M059J (cell line): ENCODE results near the gene TLCD3B. TPM values are rescaled to one million over a fixed set of nuclear protein-coding genes. Genes with fewer than 3 reads are reported as not detected.
A peak's percentile ranks its signal among the peaks of the same experiment; 100 is the strongest.
"Not testable (repeated sequence)": the region's sequence is repeated elsewhere in the genome, so short reads cannot be mapped to it uniquely, and the experiment has no call there.

Experiments
- DNase-seq: peaks from one replicate; pipeline ENCODE4 v3.0.0-alpha.2; 2012; ENCODE audit warnings: low read depth
- total RNA-seq: library from RNA; depleted of rRNA; stranded (reverse); fragments of >200 nt; shearing (Covaris generic); gene quantifications from 2 replicates; pipeline ENCODE4 v1.2.3, GENCODE V29; 2014

Gene TLCD3B
- total RNA-seq, 1 experiment from 2014 or later: 0.42 TPM

GRCh38 chr16:30060836-30061554, 29.9 kb upstream of the TLCD3B start:
- no peak for DNase-seq

- DNase-seq: no peak
Observed at GRCh38 chr16:30060346-30060745, 29.3 kb upstream of the TLCD3B start.

DNA sequence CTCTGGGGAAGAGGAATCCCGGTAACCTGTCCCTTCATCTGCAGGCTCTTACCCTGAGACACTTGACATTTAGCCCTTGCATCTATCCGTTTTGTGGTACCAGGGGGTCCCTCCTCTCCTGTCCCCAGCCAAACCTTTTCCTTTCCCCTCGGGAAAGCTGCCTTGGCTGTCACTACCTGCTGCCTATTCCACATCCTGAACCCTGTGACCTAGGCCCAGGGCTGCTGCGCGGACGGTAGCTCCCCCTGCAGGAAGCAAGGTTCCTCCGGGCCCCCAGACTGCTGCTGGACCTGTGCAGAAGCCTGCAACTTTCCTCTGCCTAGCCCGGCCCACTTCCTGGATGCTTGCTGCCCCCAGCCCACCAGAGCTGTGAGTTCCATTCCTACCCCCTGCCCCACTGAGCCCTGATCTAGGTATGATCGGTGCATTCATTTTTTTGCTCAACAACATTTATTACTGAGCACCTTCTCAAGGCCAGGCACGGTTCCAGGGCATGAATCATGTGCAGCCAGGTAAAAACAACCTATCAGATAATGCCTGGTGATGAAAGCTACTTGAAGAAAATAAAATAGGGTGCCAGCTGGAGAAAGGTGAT, 24.0 kb upstream of the TLCD3B start:
- DNase-seq: peak; percentile 32

- DNase-seq: peak; percentile 15
Observed at GRCh38 chr16:30054451-30054850, 23.4 kb upstream of the TLCD3B start.

DNA sequence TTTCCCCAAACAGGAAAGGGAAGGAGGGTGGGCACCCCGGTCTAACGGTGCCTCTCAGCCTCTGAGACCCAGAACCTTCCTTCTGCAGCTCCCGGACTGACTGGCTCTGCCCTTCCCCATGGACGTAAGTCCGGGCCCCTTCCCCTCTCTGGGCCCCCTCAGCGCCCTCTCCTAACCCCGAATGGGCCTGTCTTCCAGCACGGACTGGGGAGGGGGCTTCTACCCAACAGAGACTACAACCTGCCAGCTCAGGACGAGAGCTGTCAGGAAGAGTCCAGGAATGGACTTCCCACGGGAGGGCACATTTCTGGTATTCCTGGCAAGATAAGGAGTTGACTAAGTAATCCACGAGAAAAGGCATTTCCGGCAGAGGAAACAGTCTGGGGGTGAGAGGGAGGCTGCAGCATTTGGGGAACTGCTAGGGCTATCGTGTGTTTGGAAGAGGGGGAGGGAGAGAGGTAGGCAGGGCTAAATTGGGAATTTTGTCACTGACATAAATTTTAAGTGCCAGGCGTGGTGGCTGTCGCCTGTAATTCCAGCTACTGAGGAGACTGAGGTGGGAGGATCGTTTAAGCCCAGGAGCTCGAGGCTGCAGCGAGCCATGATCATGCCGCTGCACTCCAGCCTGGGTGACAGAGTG, 22.4 kb upstream of the TLCD3B start:
- DNase-seq: peak; percentile 90

GRCh38 chr16:30052671-30053372, 21.8 kb upstream of the TLCD3B start:
- DNase-seq: peak; percentile 94

DNA sequence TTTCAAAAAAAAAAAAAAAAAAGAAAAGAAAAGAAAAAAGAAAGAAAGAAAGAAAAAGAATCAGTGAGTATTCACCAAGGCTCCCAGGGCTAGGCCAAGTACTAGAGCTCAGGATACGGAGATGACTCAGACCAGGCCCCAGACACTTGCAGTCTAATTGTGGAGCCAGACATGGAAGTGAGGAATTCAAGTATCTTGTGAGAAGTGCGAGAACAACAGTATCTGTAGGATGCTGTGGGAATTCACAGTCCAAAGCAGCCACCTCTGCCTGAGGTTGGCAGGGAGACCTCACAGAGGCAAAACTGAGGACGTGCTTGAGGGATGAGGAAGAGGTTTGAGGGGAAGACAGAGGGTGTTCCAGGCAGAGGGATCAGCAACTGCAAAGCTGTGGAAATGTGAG, 20.4 kb upstream of the TLCD3B start:
- peak; percentile 90 for DNase-seq

GRCh38 chr16:30049871-30050270, 18.8 kb upstream of the TLCD3B start:
- no peak for DNase-seq

- DNase-seq: no peak
Observed at GRCh38 chr16:30046588-30046987, 15.5 kb upstream of the TLCD3B start.

DNA sequence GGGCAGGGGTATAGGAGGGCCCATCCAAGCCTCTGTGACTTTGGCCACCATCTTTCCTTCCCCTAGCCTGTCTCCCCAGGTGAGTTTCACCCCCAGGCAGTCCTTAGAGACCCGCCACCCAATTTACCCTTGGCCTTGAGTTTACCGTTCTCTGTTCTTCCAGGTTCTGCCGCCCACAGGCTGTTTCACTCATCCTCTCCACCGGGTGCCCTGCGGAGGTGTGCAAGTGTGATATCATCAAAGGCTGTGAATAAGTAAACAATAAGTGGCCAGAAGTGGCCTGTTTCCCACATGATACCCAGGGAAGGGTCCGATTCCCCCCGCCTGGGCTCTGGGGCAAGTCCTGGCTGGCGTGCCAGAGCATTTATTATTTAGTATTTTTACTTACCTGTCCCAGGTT, 15.1 kb upstream of the TLCD3B start:
- no peak for DNase-seq

- peak; percentile 51 for DNase-seq
Observed at GRCh38 chr16:30041841-30042240, 10.8 kb upstream of the TLCD3B start.

- DNase-seq: not testable (repeated sequence)
Observed at GRCh38 chr16:30040690-30041089, 9.6 kb upstream of the TLCD3B start.

- no peak for DNase-seq
Observed at GRCh38 chr16:30040221-30040620, 9.2 kb upstream of the TLCD3B start.

DNA sequence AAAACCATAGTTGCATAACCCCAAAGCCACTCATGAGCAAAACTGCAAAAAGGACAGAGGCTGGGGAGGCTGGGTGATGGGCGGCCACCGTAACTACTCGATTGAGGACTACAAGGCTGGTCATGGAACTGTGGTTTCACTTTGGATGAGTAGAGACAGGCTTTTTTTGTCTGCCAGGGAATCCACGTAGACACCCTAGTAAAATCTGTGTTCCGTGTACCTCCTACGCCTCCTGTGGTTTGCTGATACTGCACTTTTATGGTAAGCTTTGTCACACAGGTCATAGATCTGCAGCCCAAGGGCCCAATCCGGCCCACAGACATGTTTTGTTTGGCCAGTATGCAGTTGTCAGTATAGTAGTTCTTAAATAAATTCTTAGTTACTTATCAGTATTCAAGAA, 2.2 kb upstream of the TLCD3B start:
- peak; percentile 30 for DNase-seq

GRCh38 chr16:30032083-30032819, 1.2 kb upstream of the TLCD3B start:
- DNase-seq: peak; percentile 64

- DNase-seq: no peak
Observed at GRCh38 chr16:30031477-30031918, 427 bp upstream of the TLCD3B start.

DNA sequence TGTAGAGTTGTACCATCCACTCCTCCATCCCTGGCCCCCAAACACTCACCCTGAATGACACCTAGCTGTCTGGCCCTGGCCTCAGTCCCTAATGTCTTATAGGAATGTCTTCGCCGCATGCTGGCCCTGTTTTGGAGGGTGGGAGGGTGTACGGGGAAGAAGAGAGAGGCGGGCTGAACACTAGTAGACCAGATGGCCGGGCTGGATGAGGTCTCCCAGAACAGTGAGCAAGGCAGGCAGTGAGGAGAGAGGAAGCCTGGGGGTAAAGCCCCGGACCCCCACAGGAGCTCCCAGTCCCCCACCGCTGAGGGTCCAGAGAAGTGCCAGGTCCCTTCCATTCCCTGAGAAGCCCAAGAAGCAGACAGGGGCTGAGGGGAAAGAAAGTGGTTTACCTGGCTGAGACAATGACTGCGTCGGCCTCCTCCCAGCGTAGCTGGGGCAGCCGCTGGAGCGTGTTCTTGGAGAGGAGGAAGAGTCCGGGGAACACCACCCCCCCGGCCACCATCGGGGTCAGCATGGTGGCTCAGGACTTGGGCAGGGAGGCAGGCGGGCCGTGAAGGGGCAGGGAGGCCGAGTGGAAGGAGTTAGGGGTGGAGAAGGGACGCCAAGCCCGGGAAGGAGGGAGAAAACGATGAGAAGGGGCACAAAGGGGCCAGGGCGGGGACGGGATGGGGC, 923 bp downstream of the TLCD3B start:
- DNase-seq: no peak

- peak; percentile 27 for DNase-seq
Observed at GRCh38 chr16:30028438-30029076, 2.5 kb downstream of the TLCD3B start.

DNA sequence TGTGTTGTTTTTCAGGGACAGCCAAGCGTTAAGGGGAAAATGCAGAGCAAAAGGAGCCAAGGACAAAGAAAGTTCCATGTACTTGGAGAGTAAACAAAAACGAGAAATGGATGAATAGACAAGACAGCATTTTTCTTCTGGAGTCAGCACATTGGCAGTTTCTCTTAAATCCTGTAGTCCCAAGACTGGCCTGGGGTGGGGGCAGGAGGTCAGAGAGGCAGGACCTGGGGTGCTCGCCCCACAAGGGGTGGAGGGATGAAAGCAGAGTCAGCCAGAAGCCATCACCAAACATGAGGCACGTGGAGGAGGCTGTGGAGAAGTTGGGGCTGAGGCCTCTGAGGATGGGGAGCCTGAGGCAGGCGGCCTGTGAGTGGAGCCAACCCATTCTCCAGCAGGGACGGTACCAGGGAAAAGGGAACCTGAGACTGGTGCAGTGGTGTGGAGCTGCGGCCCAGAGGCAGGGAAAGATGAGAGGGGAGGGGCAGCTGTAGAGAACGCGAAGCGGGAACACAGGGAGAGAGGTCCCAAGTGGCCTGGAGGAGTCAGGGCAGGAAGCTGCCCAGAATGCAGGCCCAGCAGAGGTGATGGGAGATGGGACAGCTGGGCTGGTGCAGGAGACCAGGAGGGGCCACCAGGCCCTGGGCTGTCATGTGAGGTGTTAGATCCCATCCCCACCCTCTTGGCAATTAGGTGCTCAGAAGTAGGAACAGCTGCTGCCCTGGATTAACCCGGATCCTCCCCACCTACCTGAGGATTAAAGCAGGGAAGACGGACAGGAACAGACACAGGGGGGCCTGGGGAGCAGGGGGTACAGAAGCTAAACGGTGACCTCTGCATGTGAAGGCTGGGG, 3.3 kb downstream of the TLCD3B start:
- DNase-seq: no peak

DNA sequence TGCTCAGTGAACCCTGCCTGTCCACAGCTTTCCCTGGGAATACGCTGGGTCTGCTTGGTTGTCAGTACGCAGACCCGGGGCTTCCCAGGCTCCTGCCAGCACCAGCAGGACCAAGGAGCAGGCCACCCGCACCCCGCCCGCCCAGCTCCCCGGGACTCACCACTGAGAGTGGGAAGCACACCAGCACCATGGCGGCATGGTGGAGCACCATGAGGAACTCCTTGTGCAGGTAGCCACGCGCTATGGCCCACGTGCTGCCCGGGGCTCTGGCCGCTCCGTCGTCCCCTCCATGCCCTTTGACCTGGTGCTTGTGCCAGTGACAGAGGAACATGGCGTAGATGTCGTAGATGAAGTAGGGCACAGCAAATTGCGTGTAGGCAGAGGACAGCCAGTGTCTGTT, 4.6 kb downstream of the TLCD3B start:
- DNase-seq: no peak
